Measurements from ENCODE around the gene PLEKHH1.
A peak's percentile ranks its signal among the peaks of the same experiment; 100 is the strongest.

PLEKHH1 gene

DNA sequence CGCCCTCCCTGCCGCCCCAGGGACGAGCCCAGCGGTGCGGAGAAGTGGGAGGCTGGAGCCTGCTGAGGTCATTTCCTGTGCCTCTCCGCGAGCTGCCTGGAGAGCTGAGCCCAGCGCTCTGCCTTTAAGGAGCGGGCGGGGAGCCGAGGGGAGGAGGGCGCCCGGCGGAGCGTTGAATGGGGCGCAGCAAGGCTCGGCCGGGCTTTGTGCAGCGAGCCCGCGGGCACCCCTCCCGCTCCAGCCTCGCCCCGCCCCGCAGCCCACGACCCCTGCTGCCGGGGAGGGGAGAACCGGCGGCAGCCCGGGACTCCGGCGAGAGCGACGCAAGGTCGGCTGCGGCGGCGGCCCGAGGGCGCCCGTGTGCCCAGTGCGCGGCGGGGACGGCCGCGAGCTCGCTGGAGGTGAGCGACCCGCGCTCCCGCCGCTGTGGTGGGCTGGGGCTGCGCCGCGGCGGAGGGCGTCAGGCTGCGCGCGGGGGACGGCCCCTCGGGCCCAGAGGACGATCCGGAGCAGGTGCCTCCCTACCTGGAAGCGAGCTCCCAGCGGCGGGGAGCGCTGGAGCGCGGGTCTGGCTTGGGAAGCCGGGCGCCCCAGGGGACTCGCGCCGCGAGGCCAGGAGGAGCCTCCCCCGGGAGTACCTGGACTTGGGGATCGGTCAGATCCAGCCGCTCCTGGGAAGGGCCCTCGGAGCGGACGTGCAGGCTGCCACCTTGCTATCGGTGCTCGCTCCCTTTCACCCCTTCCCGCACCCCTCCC, at the start of gene PLEKHH1 (continued):
- TF ChIP-seq ZFP37 (tag by site-specific recombination; IDR thresholded peaks at IDR 0.05) (no peak), ZNF747 (tag by site-specific recombination; IDR thresholded peaks at IDR 0.05) (no peak), TCF7L2 (IDR thresholded peaks at IDR 0.05; ENCODE audit: borderline replicate concordance, low read depth, low read length) (no peak), ZNF830 (tag by site-specific recombination; IDR thresholded peaks at IDR 0.05; ENCODE audit: low read depth) (no peak), ZNF114 (tag by site-specific recombination; IDR thresholded peaks at IDR 0.05) (no peak), ZIC2 (tag by site-specific recombination; IDR thresholded peaks at IDR 0.05) (peak; percentile 98), ZNF140 (tag by site-specific recombination; IDR thresholded peaks at IDR 0.05) (no peak), KLF7 (tag by site-specific recombination; IDR thresholded peaks at IDR 0.05; ENCODE audit: borderline replicate concordance) (no peak), ZNF585B (tag by site-specific recombination; IDR thresholded peaks at IDR 0.05) (no peak), GLIS2 (tag by site-specific recombination; IDR thresholded peaks at IDR 0.05) (peak; percentile 54; the same call in 1 of the 2 replicates), KLF9 (tag by site-specific recombination; IDR thresholded peaks at IDR 0.05; ENCODE audit: low read depth) (no peak), ZNF146 (tag by site-specific recombination; IDR thresholded peaks at IDR 0.05) (no peak), ZNF223 (tag by site-specific recombination; IDR thresholded peaks at IDR 0.05) (no peak), ZNF629 (tag by site-specific recombination; IDR thresholded peaks at IDR 0.05) (peak; percentile 57; the same call in 1 of the 2 replicates), ZNF560 (tag by site-specific recombination; IDR thresholded peaks at IDR 0.05; ENCODE audit: borderline replicate concordance) (no peak)
- TF ChIP-seq, protein P1, sequence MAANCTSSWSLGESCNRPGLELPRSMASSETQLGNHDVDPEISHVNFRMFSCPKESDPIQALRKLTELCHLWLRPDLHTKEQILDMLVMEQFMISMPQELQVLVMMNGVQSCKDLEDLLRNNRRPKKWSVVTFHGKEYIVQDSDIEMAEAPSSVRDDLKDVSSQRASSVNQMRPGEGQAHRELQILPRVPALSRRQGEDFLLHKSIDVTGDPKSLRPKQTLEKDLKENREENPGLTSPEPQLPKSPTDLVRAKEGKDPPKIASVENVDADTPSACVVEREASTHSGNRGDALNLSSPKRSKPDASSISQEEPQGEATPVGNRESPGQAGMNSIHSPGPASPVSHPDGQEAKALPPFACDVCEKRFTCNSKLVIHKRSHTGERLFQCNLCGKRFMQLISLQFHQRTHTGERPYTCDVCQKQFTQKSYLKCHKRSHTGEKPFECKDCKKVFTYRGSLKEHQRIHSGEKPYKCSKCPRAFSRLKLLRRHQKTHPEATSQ (tag by site-specific recombination; IDR thresholded peaks at IDR 0.05) = no peak
- TF ChIP-seq, protein P2, sequence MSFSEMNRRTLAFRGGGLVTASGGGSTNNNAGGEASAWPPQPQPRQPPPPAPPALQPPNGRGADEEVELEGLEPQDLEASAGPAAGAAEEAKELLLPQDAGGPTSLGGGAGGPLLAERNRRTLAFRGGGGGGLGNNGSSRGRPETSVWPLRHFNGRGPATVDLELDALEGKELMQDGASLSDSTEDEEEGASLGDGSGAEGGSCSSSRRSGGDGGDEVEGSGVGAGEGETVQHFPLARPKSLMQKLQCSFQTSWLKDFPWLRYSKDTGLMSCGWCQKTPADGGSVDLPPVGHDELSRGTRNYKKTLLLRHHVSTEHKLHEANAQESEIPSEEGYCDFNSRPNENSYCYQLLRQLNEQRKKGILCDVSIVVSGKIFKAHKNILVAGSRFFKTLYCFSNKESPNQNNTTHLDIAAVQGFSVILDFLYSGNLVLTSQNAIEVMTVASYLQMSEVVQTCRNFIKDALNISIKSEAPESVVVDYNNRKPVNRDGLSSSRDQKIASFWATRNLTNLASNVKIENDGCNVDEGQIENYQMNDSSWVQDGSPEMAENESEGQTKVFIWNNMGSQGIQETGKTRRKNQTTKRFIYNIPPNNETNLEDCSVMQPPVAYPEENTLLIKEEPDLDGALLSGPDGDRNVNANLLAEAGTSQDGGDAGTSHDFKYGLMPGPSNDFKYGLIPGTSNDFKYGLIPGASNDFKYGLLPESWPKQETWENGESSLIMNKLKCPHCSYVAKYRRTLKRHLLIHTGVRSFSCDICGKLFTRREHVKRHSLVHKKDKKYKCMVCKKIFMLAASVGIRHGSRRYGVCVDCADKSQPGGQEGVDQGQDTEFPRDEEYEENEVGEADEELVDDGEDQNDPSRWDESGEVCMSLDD (tag by site-specific recombination; IDR thresholded peaks at IDR 0.05) = no peak
- TF ChIP-seq, protein P3, sequence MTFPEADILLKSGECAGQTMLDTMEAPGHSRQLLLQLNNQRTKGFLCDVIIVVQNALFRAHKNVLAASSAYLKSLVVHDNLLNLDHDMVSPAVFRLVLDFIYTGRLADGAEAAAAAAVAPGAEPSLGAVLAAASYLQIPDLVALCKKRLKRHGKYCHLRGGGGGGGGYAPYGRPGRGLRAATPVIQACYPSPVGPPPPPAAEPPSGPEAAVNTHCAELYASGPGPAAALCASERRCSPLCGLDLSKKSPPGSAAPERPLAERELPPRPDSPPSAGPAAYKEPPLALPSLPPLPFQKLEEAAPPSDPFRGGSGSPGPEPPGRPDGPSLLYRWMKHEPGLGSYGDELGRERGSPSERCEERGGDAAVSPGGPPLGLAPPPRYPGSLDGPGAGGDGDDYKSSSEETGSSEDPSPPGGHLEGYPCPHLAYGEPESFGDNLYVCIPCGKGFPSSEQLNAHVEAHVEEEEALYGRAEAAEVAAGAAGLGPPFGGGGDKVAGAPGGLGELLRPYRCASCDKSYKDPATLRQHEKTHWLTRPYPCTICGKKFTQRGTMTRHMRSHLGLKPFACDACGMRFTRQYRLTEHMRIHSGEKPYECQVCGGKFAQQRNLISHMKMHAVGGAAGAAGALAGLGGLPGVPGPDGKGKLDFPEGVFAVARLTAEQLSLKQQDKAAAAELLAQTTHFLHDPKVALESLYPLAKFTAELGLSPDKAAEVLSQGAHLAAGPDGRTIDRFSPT (tag by site-specific recombination; IDR thresholded peaks at IDR 0.05) = no peak
- TF ChIP-seq, protein P4, sequence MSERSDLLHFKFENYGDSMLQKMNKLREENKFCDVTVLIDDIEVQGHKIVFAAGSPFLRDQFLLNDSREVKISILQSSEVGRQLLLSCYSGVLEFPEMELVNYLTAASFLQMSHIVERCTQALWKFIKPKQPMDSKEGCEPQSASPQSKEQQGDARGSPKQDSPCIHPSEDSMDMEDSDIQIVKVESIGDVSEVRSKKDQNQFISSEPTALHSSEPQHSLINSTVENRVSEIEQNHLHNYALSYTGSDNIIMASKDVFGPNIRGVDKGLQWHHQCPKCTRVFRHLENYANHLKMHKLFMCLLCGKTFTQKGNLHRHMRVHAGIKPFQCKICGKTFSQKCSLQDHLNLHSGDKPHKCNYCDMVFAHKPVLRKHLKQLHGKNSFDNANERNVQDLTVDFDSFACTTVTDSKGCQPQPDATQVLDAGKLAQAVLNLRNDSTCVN (tag by site-specific recombination; optimal IDR thresholded peaks at IDR 0.05) = peak; percentile 70
- TF ChIP-seq, protein P5, sequence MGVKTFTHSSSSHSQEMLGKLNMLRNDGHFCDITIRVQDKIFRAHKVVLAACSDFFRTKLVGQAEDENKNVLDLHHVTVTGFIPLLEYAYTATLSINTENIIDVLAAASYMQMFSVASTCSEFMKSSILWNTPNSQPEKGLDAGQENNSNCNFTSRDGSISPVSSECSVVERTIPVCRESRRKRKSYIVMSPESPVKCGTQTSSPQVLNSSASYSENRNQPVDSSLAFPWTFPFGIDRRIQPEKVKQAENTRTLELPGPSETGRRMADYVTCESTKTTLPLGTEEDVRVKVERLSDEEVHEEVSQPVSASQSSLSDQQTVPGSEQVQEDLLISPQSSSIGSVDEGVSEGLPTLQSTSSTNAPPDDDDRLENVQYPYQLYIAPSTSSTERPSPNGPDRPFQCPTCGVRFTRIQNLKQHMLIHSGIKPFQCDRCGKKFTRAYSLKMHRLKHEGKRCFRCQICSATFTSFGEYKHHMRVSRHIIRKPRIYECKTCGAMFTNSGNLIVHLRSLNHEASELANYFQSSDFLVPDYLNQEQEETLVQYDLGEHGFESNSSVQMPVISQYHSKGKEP (tag by site-specific recombination; IDR thresholded peaks at IDR 0.05) = no peak
- TF ChIP-seq, protein P6, sequence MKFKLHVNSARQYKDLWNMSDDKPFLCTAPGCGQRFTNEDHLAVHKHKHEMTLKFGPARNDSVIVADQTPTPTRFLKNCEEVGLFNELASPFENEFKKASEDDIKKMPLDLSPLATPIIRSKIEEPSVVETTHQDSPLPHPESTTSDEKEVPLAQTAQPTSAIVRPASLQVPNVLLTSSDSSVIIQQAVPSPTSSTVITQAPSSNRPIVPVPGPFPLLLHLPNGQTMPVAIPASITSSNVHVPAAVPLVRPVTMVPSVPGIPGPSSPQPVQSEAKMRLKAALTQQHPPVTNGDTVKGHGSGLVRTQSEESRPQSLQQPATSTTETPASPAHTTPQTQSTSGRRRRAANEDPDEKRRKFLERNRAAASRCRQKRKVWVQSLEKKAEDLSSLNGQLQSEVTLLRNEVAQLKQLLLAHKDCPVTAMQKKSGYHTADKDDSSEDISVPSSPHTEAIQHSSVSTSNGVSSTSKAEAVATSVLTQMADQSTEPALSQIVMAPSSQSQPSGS (tag by site-specific recombination; IDR thresholded peaks at IDR 0.05; ENCODE audit: low read depth) = 0 out of 2 replicates have a peak, but pooled peaks have one; percentile 12
- TF ChIP-seq, protein P7, sequence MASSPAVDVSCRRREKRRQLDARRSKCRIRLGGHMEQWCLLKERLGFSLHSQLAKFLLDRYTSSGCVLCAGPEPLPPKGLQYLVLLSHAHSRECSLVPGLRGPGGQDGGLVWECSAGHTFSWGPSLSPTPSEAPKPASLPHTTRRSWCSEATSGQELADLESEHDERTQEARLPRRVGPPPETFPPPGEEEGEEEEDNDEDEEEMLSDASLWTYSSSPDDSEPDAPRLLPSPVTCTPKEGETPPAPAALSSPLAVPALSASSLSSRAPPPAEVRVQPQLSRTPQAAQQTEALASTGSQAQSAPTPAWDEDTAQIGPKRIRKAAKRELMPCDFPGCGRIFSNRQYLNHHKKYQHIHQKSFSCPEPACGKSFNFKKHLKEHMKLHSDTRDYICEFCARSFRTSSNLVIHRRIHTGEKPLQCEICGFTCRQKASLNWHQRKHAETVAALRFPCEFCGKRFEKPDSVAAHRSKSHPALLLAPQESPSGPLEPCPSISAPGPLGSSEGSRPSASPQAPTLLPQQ (tag by site-specific recombination; IDR thresholded peaks at IDR 0.05) = no peak
- TF ChIP-seq, protein P8, sequence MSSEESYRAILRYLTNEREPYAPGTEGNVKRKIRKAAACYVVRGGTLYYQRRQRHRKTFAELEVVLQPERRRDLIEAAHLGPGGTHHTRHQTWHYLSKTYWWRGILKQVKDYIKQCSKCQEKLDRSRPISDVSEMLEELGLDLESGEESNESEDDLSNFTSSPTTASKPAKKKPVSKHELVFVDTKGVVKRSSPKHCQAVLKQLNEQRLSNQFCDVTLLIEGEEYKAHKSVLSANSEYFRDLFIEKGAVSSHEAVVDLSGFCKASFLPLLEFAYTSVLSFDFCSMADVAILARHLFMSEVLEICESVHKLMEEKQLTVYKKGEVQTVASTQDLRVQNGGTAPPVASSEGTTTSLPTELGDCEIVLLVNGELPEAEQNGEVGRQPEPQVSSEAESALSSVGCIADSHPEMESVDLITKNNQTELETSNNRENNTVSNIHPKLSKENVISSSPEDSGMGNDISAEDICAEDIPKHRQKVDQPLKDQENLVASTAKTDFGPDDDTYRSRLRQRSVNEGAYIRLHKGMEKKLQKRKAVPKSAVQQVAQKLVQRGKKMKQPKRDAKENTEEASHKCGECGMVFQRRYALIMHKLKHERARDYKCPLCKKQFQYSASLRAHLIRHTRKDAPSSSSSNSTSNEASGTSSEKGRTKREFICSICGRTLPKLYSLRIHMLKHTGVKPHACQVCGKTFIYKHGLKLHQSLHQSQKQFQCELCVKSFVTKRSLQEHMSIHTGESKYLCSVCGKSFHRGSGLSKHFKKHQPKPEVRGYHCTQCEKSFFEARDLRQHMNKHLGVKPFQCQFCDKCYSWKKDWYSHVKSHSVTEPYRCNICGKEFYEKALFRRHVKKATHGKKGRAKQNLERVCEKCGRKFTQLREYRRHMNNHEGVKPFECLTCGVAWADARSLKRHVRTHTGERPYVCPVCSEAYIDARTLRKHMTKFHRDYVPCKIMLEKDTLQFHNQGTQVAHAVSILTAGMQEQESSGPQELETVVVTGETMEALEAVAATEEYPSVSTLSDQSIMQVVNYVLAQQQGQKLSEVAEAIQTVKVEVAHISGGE (tag by site-specific recombination; conservative IDR thresholded peaks at IDR 0.05; ENCODE audit: low read depth) = peak; percentile 68
